ENCODE data around the gene SCUBE1.

GRCh38 chr22:43156413-43156812 is 186.8 kb downstream of the SCUBE1 start:
- TF ChIP-seq POLR2AphosphoS5 (IDR thresholded peaks at IDR 0.05; ENCODE audit: borderline replicate concordance, low read depth, low read length) (no peak), FOXP2 (optimal IDR thresholded peaks at IDR 0.05; ENCODE audit: control extremely low read depth, extremely low read length, insufficient read depth) (no peak)
